CD14-positive monocyte (primary cell): ENCODE measurements around the gene CUBN. TPM values are rescaled to one million over a fixed set of nuclear protein-coding genes. Genes with fewer than 3 reads are reported as not detected.

ENCODE experiments used
- DNase-seq, 3 donors: peaks; one replicate each; pipeline ENCODE4 v3.0.0-alpha.2; 2011 to 2022
- H2AFZ ChIP-seq: 2 replicates; pipeline ENCODE4 v1.6.0; 2012; ENCODE audit warnings: mild to moderate bottlenecking, low read depth, low read length, inconsistent platforms; ENCODE audit not compliant: insufficient read depth, poor library complexity, severe bottlenecking
- H3K27ac ChIP-seq, 2 donors: 1 replicate in 1 of 2; 2 replicates in 1 of 2; pipeline ENCODE4 v1.5.1; 2012 to 2013; ENCODE audit warnings: low read length in 2 of 2, control low read depth in 1 of 2, inconsistent platforms in 1 of 2, low read depth in 1 of 2, mild to moderate bottlenecking in 1 of 2
- H3K27me3 ChIP-seq, 2 donors: one replicate each; pipeline versions ENCODE4 v1.6.0 to v1.6.1; 2011 to 2013; ENCODE audit warnings: low read length in 2 of 2; ENCODE audit not compliant: control insufficient read depth in 2 of 2, insufficient read depth in 2 of 2
- H3K36me3 ChIP-seq, 2 donors: replicated peaks in 1 of 2; 1 replicate in 1 of 2; 2 replicates in 1 of 2; pipeline versions ENCODE4 v1.5.1 to v1.6.1; 2012 to 2013; ENCODE audit warnings: low read length in 2 of 2, control low read depth in 1 of 2, inconsistent platforms in 1 of 2, mild to moderate bottlenecking in 1 of 2; ENCODE audit not compliant: insufficient read depth in 2 of 2, control insufficient read depth in 1 of 2
- H3K4me1 ChIP-seq, 2 donors: 1 replicate in 1 of 2; 2 replicates in 1 of 2; pipeline versions ENCODE4 v1.5.1 to v1.6.1; 2012 to 2013; ENCODE audit warnings: low read length in 2 of 2, control low read depth in 1 of 2, inconsistent platforms in 1 of 2, mild to moderate bottlenecking in 1 of 2, moderate library complexity in 1 of 2; ENCODE audit not compliant: insufficient read depth in 2 of 2, control insufficient read depth in 1 of 2
- H3K4me2 ChIP-seq: replicated peaks from 2 replicates; pipeline ENCODE3; 2012; ENCODE audit warnings: low read length, moderate library complexity, mild to moderate bottlenecking; ENCODE audit not compliant: poor library complexity, severe bottlenecking; ENCODE audit errors: extremely low read depth
- H3K4me3 ChIP-seq, 3 experiments: fragments of 200-600 bp in 1 of 3; sonication (generic) in 1 of 3; replicated peaks in 1 of 3; 1 replicate in 2 of 3; 2 replicates in 1 of 3; pipeline ENCODE4 v1.5.1; 2011 to 2013; ENCODE audit warnings: low read length in 3 of 3, mild to moderate bottlenecking in 3 of 3, control low read depth in 2 of 3, low read depth in 2 of 3, inconsistent platforms in 1 of 3, moderate library complexity in 1 of 3
- H3K79me2 ChIP-seq: 2 replicates; pipeline ENCODE4 v1.6.0; 2012; ENCODE audit warnings: mild to moderate bottlenecking, control low read depth, inconsistent platforms, low read length, moderate library complexity; ENCODE audit not compliant: insufficient read depth
- H3K9ac ChIP-seq: 2 replicates; pipeline ENCODE4 v1.6.0; 2017; ENCODE audit warnings: low read length, mild to moderate bottlenecking; ENCODE audit not compliant: insufficient read depth, poor library complexity, severe bottlenecking
- H3K9me3 ChIP-seq, 2 donors: replicated peaks in 1 of 2; 1 replicate in 1 of 2; 2 replicates in 1 of 2; pipeline versions ENCODE4 v1.5.1 to v1.6.1; 2012 to 2013; ENCODE audit warnings: low read length in 2 of 2, control low read depth in 1 of 2; ENCODE audit not compliant: control insufficient read depth in 1 of 2, insufficient read depth in 1 of 2
- H4K20me1 ChIP-seq: 2 replicates; pipeline ENCODE4 v1.6.0; 2012; ENCODE audit warnings: mild to moderate bottlenecking, low read length, control low read depth, moderate library complexity; ENCODE audit not compliant: insufficient read depth
- H3K27ac Mint-ChIP-seq, 7 donors: one replicate each; pipeline ENCODE4 v1.8.0; 2020; ENCODE audit warnings: mild to moderate bottlenecking in 7 of 7, mixed read lengths in 7 of 7, moderate library complexity in 6 of 7, inconsistent platforms in 2 of 7
- H3K27me3 Mint-ChIP-seq, 3 donors: one replicate each; pipeline ENCODE4 v1.8.0; 2021 to 2022; ENCODE audit warnings: low read depth in 3 of 3, mild to moderate bottlenecking in 3 of 3, mixed read lengths in 3 of 3, moderate library complexity in 3 of 3, inconsistent platforms in 1 of 3
- H3K36me3 Mint-ChIP-seq, 2 donors: one replicate each; pipeline ENCODE4 v1.8.0; 2020; ENCODE audit warnings: mixed read lengths in 2 of 2, inconsistent platforms in 1 of 2, mild to moderate bottlenecking in 1 of 2
- H3K4me1 Mint-ChIP-seq: one replicate; pipeline ENCODE4 v1.8.0; 2020; ENCODE audit warnings: mild to moderate bottlenecking, mixed read lengths
- H3K4me3 Mint-ChIP-seq, 2 donors: one replicate each; pipeline ENCODE4 v1.8.0; 2020; ENCODE audit warnings: mild to moderate bottlenecking in 2 of 2, mixed read lengths in 2 of 2, moderate library complexity in 1 of 2
- H3K9me3 Mint-ChIP-seq, 7 donors: one replicate each; pipeline ENCODE4 v1.8.0; 2020 to 2022; ENCODE audit warnings: mixed read lengths in 7 of 7, mild to moderate bottlenecking in 6 of 7, moderate library complexity in 6 of 7, inconsistent platforms in 2 of 7
- WGBS: methylation state at CpG from one replicate; pipeline ENCODE4 v1.1.5; 2013; ENCODE audit warnings: missing lambda C conversion rate; ENCODE audit not compliant: insufficient coverage; 5-methylcytosine and 5-hydroxymethylcytosine counted together
- intact Hi-C, 2 donors: fragments of 100-400 bp; cut with micrococcal nuclease; formaldehyde crosslinking; loops; one replicate each; pipeline versions ENCODE4 v1.15.0 to v1.15.1; 2023
- polyA plus RNA-seq, 3 donors: library from polyadenylated mRNA; depleted of rRNA in 1 of 3; unstranded in 2 of 3; stranded (reverse) in 1 of 3; fragments of 300-500 nt in 2 of 3; fragments of >200 nt in 1 of 3; fragmentation: Illumina TruSeq in 2 of 3; gene quantifications; 1 replicate in 2 of 3; 2 replicates in 1 of 3; pipeline ENCODE4 v1.2.3, GENCODE V29; 2012 to 2021
- TF ChIP-seq, protein P1 (sequence below): fragments of 200-600 bp; IDR thresholded peaks from one replicate; pipeline ENCODE4 v1.8.0; 2022; ENCODE audit warnings: antibody characterized with exemption, mild to moderate bottlenecking

Gene CUBN
- polyA plus RNA-seq, 3 donors = 0.95 TPM; not detected in 2

- H3K27ac Mint-ChIP-seq = no peak overlapping the region
- H3K9me3 ChIP-seq = no peaks in the 10 kb centered on the region
- H3K4me2 ChIP-seq = no peak overlapping the region
- H3K4me3 ChIP-seq = no peak overlapping the region
- H4K20me1 ChIP-seq = no peaks in the 10 kb centered on the region
- H3K79me2 ChIP-seq = no peaks in the 10 kb centered on the region
- WGBS = no CpG with 5 or more reads among the region's 5 CpGs
- TF ChIP-seq, protein P1, sequence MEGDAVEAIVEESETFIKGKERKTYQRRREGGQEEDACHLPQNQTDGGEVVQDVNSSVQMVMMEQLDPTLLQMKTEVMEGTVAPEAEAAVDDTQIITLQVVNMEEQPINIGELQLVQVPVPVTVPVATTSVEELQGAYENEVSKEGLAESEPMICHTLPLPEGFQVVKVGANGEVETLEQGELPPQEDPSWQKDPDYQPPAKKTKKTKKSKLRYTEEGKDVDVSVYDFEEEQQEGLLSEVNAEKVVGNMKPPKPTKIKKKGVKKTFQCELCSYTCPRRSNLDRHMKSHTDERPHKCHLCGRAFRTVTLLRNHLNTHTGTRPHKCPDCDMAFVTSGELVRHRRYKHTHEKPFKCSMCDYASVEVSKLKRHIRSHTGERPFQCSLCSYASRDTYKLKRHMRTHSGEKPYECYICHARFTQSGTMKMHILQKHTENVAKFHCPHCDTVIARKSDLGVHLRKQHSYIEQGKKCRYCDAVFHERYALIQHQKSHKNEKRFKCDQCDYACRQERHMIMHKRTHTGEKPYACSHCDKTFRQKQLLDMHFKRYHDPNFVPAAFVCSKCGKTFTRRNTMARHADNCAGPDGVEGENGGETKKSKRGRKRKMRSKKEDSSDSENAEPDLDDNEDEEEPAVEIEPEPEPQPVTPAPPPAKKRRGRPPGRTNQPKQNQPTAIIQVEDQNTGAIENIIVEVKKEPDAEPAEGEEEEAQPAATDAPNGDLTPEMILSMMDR = no peak
- no peak overlapping the region for H3K4me3 Mint-ChIP-seq
- H3K4me1 Mint-ChIP-seq = no peaks in the 10 kb centered on the region
- H3K4me1 ChIP-seq = no peaks in the 10 kb centered on the region
- H3K9ac ChIP-seq = no peak overlapping the region
- intact Hi-C loops = no loop called here
- no peaks in the 10 kb centered on the region for H3K36me3 ChIP-seq
- H3K27ac ChIP-seq = no peak overlapping the region
- H3K36me3 Mint-ChIP-seq = no peaks in the 10 kb centered on the region
- no peak overlapping the region for H2AFZ ChIP-seq
- no peak for DNase-seq
- no peaks in the 10 kb centered on the region for H3K27me3 ChIP-seq
- peaks cover 0 to 6% (median 3%) of the 10 kb centered on the region in 3 donors for H3K27me3 Mint-ChIP-seq
- H3K9me3 Mint-ChIP-seq = peaks cover 0 to 6% (median 0%) of the 10 kb centered on the region in 7 donors
Measured at GRCh38 chr10:16986082-16986405, 143.6 kb downstream of the CUBN start.

- Histone ChIP-seq H3K4me1 (no peaks in the 10 kb centered on the region), H4K20me1 (no peaks in the 10 kb centered on the region), H3K4me3 (no peak overlapping the region), H3K79me2 (no peaks in the 10 kb centered on the region), H3K27me3 (no peaks in the 10 kb centered on the region), H3K9me3 (no peaks in the 10 kb centered on the region), H3K27ac (no peak overlapping the region), H3K36me3 (no peaks in the 10 kb centered on the region), H3K9ac (no peak overlapping the region), H3K4me2 (no peak overlapping the region), H2AFZ (no peak overlapping the region)
- peak overlapping the region in 1 of 7 donors; percentile 81 for H3K27ac Mint-ChIP-seq
- no peak overlapping the region for H3K4me3 Mint-ChIP-seq
- H3K4me1 Mint-ChIP-seq = no peaks in the 10 kb centered on the region
- intact Hi-C loops = no loop called here
- H3K27me3 Mint-ChIP-seq = peaks cover 0 to 8% (median 3%) of the 10 kb centered on the region in 3 donors
- WGBS = no CpG with 5 or more reads among the region's 3 CpGs
- no peak for DNase-seq
- H3K36me3 Mint-ChIP-seq = no peaks in the 10 kb centered on the region
- TF ChIP-seq, protein P1 = no peak
- peaks cover 0 to 2% (median 0%) of the 10 kb centered on the region in 7 donors for H3K9me3 Mint-ChIP-seq
Measured at GRCh38 chr10:16984242-16984641, 145.4 kb downstream of the CUBN start.
